ENCODE results near the gene IFT88. TPM values are rescaled to one million over a fixed set of nuclear protein-coding genes. Genes with fewer than 3 reads are reported as not detected.
"Not testable (repeated sequence)": the region's sequence is repeated elsewhere in the genome, so short reads cannot be mapped to it uniquely, and the experiment has no call there.

The IFT88 gene
- total RNA-seq, 1 donor from 2014 or later: 20.9 TPM

GRCh38 chr13:20636079-20636478, 69.1 kb downstream of the IFT88 start:
- no peak for DNase-seq

- no peak for DNase-seq
Observed at GRCh38 chr13:20637811-20638210, 70.9 kb downstream of the IFT88 start.

- no peak for DNase-seq
Observed at GRCh38 chr13:20647758-20648157, 80.8 kb downstream of the IFT88 start.

DNA sequence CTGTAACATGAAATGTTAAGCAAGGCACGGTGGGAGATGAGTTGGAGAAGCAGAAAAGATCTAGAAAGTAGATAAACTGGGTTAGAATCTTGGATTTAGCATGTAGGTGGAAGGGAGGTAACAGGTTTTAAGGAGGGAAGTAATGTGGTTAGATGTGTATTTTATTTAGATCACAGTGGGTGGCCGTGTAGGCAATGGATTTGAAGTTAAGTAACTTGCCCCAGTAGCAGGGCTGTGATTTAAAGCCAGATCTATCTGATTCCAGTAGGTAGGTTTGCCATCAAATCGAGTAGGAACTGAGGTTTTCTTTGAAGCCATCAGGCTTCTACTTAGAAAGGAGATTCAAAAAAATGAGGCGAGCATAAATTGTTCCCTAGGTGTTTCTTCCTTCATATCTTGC, 86.0 kb downstream of the IFT88 start:
- no peak for DNase-seq

DNA sequence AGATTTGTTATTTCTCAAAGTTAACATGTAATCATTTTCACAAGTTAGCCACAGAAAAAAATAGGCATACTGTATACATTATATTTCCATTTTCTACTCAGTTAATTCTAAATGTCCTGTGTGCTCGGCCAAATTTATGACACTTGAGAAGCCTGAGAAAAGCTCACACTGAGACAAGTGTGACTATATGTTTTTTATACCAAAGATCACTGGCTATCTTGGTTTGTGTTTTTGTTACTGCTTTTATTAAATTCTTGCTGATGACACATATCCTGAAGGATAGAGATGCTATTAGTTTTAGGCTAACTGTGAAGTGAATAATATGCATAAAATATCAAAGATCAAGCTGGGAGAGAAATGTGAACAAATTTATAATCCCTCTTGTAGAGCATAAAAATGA, 87.2 kb downstream of the IFT88 start:
- DNase-seq: peak; percentile 48

DNA sequence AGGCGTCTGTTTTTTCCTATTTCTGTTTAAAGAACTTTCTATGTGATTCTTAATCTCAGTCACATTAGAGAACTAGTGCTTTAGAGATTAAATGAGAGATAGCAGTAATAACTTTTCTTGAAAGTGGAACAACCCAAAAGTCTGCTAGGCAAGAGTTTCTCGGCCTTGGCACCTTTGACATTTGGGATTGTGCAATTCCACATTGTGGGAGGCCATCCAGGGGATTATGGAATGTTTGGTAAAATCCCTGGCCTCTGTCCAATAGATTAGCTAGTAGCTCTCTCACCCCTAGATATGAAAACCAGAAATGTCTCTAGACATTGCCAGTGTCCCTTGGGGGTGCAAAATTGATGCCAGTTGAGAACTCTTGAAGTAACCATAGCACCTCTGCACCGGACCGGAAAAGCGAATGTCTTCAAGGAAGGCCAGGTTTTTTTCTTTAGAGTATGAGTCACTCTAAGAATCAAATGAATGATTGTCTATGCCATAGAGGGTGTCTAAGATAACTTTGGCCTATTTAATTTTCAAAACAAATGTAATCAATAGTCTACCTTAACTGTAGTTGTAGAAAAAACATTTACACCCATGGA, 91.6 kb downstream of the IFT88 start:
- DNase-seq: no peak

GRCh38 chr13:20664351-20664750, 97.4 kb downstream of the IFT88 start:
- DNase-seq: no peak

DNA sequence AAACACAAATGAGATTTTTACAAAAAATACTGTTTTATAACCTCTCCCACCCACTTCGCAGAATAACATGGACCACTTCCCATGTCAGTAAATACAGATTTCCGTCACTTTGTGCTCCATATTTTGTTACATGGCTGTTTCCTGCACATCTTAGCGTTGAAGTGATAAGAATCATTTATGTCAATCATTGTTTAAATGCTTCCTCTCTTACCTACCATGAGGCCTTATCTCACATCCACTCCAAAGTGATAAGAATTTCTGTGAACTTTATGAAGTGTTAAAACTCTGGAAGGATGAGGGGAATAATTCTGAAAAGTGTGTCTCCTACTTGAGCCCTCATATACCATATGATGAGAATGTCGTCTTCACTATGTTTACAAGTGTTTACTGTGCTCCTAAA, 100.0 kb downstream of the IFT88 start:
- no peak for DNase-seq

- no peak for DNase-seq
Observed at GRCh38 chr13:20667857-20668437, 101.0 kb downstream of the IFT88 start.

DNA sequence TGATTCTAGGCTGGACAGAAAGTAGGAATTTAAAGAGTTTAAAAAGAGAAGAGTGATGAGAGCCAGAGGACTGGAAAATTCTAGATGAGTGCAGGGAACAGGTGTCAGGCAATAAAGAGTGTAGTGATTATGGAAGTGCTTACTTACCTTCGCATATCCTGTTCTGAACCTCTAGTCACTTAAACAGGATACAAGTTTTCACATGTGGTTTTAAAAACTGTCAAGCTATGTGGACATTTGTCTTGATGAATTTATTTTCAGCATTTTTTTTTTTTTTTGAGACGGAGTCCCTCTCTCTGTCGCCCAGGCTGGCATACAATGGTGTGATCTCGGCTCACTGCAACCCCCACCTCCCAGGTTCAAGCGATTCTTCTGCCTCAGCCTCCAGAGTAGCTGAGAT, 102.2 kb downstream of the IFT88 start:
- no peak for DNase-seq

- DNase-seq: no peak
Observed at GRCh38 chr13:20671789-20672188, 104.8 kb downstream of the IFT88 start.

DNA sequence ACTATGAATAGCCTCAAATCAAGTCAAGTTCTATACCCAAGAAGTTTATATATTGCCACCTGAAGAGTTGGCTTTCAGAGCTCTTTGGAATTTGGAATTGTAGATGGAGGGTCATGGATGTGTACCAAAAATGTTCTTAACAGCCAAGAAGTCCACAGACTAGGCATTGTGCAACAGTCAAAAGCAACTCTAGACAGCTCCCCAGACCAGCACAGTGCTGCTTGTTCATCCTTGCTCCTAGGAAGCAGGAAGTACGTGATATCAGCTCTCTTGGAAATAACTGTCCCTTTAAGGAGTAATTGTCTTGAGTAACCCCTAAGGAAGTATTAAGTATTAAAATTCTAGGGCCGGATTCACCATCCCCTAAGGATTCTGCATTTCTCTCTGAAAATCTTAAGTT, 105.8 kb downstream of the IFT88 start:
- no peak for DNase-seq

GRCh38 chr13:20673715-20674114, 106.8 kb downstream of the IFT88 start:
- peak; percentile 25 for DNase-seq

DNA sequence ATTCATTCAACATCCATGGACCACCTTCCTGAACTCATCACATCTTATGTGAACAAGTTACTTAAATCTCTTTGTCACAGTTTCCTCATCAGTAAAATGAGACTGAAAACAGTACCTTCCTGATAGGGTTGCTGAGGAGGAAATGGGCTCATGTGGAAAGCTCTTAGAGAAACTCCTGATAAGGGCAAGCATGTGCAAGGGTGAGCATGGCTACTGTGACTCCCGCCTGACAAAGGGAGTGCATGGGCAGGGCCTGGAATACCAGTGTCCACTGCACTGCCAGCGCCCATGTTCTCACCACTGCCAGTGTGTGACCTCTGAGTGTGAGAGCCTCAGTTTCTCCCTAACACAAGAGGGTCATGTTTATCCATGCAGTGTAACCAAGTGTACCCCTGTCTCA, 109.3 kb downstream of the IFT88 start:
- DNase-seq: no peak

DNA sequence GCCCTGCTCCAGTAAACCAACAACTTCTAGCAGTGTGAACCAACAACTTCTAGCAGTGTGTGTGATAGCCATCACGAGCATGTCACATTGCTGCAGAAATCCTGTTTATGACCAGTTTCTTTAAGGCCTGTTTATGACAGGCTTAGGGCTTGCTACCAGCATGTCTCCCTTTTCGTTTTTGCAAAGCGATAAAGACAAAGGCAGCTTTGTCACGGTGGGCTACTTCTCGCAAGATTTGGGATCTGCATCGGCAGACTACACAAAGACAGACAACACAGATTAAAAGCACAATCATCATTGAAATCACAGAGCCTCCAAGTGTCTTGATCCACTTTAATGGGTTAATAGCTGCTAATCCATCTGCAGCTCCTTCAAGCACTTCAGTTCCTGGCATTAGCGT, 111.6 kb downstream of the IFT88 start:
- not testable (repeated sequence) for DNase-seq

GRCh38 chr13:20679879-20680278, 112.9 kb downstream of the IFT88 start:
- no peak for DNase-seq

- no peak for DNase-seq
Observed at GRCh38 chr13:20680416-20681080, 113.6 kb downstream of the IFT88 start.

GRCh38 chr13:20681481-20681880, 114.5 kb downstream of the IFT88 start:
- DNase-seq: peak; percentile 47

DNA sequence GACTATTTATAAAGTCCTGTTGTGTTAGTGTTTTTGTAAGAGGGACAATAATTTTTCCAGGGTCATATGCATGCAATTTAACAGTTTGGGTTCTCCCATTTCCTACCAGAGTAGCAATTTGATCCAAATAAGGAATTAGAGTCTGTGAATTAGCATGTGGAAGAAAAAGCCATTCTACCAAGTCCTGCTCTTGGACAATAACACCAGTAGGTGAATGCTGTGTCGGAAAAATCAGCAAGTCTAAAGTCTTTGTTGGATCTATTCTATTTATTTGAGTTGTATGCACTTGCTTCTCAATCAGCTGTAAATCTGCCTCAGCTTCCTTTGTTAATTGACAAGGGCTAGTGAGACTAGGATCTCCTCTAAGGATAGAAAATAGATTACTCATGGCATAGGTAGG, 115.1 kb downstream of the IFT88 start:
- no peak for DNase-seq

DNA sequence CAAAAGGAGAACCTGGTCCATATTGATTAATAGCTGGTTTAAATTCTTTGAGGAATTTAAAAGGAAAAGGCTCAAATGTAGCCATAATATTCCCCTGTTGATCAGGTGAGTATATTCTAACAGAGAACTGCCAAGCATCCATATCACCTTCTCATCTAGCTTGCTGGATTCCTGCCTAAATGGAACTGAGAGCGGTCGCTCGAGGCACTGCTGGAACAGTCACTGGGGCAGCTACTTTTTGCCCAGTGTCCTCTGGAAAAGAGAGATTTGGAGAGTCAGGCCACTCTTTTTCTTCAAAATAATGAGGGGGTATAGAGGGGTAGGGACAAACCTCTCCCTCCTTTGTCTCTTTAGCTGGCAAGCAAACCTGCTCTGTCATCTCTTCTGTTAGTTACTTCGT, 117.1 kb downstream of the IFT88 start:
- DNase-seq: no peak

- no peak for DNase-seq
Observed at GRCh38 chr13:20684546-20684945, 117.6 kb downstream of the IFT88 start.

- DNase-seq: no peak
Observed at GRCh38 chr13:20685092-20685491, 118.1 kb downstream of the IFT88 start.

- DNase-seq: no peak
Observed at GRCh38 chr13:20686167-20686566, 119.2 kb downstream of the IFT88 start.

All from tongue (tissue), 2 donors.